Measurements from ENCODE around the gene FBXW8.

Gene FBXW8

DNA sequence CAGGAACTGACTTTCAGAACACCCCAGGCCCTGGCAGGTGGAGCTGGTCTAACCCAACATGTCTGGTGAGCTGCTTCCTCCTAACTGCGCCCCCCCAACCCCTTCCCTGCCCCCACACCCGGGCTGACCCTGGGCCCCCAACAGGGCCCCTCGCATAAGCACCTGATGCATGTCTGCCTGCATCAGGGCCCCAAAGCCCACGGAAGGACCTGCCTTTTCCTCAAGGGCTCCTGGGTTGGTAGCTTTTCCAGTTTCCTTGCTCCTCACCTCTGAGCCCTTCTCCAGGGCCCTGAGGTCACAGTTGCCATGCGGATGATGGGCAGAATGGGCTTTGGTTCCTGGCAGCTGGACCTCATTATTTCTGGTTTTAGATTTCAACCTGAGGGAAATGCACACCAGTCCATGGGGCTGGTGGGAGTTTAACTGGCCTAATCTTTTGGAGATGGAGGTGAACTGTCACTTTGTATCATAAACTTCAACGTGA, 170.0 kb downstream of the FBXW8 start:
- ATAC-seq: peak; percentile 89
- TF ChIP-seq ESRRG (CRISPR knock-in tag; IDR thresholded peaks at IDR 0.05): no peak
